Activated T-cell treated with anti-CD3 and anti-CD28 coated beads for 24 hours (primary cell): Measurements from ENCODE around the gene GATAD2A.
A peak's percentile ranks its signal among the peaks of the same experiment; 100 is the strongest.

Experiments
- DNase-seq: peaks from one replicate; pipeline ENCODE4 v3.0.0-alpha.2; 2020; ENCODE audit warnings: low read depth

GATAD2A gene

GRCh38 chr19:19532806-19533701, 127.6 kb downstream of the GATAD2A start:
- DNase-seq: no peak

- DNase-seq: no peak
These were observed 128.4 kb downstream of the GATAD2A start for GRCh38 chr19:19533841-19534240.

- no peak for DNase-seq
These were observed 129.2 kb downstream of the GATAD2A start for GRCh38 chr19:19534556-19535265.

GRCh38 chr19:19535311-19536191, 130.1 kb downstream of the GATAD2A start:
- DNase-seq: no peak

DNA sequence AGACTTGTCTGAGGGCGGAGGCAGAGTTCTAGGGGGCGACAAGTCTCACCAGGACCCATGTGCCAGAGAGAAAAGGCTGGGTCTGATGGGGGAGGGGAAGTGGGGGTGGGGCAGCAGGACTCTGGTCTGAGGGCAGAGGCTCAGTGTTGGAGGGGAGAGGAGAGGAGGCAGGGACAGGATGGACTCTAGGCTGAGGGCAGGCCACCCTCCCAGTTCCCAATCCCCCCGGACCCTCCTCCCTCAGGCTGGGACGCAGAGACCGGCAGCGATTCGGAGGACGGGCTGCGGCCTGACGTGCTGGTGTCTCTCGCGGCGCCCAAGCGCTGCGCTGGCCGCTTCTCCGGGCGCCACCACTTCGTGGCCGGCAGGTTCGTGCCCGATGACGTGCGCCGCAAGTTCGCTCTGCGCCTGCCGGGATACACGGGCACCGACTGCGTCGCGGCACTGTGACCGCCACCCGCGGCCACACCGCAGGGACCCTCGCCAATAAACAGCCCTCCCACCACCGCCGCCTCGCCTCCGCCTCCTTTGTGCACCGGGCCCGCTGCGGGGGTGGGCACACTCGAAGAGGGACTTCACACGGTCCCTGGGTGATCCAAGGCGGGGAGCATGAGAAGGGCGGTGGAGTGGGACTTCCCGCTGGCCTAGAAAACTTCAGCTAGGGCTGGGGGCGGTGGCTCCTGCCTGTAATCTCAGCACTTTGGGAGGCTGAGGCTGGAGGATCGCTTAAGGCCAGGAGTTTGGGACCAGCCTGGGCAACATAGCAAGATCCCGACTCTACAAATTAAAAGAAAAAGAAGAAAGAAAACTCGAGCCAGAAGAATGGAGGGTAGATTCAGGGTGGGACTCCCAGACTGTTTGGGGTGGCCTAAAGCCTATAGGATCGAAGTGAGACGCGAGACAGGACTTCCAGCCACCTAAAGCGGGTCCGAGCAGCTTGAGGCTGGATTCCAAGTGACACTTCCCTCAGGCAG, 131.9 kb downstream of the GATAD2A start:
- no peak for DNase-seq

GRCh38 chr19:19538061-19538784, 132.7 kb downstream of the GATAD2A start, which contains the start of gene CILP2:
CILP2 (plus strand) TSS chr19:19538265; CDS start chr19:19538350, 85 bp downstream.
- no peak for DNase-seq

GRCh38 chr19:19538785-19539166, 133.3 kb downstream of the GATAD2A start:
- DNase-seq: no peak

- DNase-seq: no peak
These were observed 134.2 kb downstream of the GATAD2A start for GRCh38 chr19:19539698-19540063.

GRCh38 chr19:19540064-19540714, 134.7 kb downstream of the GATAD2A start:
- DNase-seq: peak; percentile 63

DNA sequence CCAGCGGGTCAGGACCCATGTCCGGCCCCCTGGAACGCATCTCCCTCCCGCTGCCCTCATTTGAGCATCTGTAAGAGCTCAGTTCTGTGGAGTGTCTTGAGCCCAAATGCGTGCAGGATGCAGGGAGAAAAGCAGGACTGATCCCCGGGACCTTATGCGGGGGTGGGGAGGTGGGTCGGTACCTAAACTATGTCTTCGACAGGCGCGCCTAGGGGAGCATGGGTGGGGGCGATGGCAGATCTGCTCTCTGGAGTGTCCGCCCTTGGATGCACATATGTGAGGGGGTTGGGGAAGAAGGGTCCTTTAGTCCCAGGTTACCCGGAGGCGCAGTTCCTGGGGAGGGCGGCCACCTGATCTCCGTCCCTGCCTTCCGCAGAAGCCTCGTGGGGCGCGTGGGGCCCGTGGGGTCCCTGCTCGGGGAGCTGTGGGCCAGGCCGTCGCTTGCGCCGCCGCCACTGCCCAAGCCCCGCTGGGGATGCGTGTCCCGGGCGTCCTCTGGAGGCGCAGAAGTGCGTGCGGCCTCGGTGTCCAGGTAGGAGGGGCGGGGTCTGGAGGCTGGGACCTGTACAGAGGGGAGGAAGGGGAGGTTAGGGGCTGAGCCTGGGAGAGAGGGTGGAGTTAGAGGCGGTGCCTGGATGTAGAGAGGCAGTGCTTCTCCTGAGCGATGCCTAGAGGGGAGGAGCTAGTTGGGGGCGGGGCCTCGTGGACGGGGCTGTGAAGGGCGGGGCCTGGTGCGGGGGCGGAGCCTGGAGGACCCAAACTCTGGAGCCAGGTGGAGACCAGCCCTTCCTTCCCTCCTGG, 135.4 kb downstream of the GATAD2A start:
- peak; percentile 67 for DNase-seq

DNA sequence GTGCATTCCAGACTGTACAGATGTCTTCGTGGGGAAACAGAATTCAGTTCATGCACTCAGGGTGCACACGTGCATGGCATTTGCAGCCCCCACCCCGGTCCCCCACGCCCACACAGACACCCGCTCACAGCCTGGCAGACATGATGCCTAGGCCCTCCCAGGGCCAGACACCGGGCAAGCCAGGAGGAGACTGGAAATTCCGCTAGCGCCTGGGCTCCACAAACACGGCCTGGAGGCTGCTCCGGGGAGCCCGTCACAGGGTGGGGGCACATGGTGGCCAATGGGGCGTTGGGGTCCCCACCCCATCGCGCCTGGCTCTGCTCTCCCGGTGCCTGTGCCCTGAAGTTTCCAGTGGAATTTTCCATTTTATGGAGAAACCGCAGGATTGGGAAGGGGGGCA, 136.1 kb downstream of the GATAD2A start:
- DNase-seq: no peak

DNA sequence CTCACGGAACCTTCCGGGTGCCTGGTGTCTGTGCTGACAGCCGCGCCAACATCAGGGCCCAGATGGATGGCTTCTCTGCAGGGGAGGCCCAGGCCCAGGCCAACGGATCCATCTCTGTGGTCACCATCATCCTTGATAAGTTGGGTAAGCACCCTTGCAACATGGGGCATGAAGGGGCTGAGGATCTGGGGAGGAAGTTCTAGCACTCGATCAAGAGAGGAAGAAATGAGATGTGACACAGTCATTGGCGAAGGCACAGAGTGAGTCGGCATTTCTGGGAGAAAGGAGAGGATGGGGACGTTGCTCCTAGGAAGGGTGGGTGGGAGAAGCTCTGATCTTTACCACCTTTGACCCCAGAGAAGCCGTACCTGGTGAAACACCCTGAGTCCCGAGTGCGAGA, 137.0 kb downstream of the GATAD2A start:
- DNase-seq: no peak

- DNase-seq: no peak
These were observed 137.6 kb downstream of the GATAD2A start for GRCh38 chr19:19543101-19543500.

- no peak for DNase-seq
These were observed 138.2 kb downstream of the GATAD2A start for GRCh38 chr19:19543640-19544039.

GRCh38 chr19:19544257-19544953, 138.9 kb downstream of the GATAD2A start:
- no peak for DNase-seq

GRCh38 chr19:19544954-19545591, 139.6 kb downstream of the GATAD2A start:
- DNase-seq: no peak

GRCh38 chr19:19545707-19546106, 140.2 kb downstream of the GATAD2A start:
- DNase-seq: no peak

DNA sequence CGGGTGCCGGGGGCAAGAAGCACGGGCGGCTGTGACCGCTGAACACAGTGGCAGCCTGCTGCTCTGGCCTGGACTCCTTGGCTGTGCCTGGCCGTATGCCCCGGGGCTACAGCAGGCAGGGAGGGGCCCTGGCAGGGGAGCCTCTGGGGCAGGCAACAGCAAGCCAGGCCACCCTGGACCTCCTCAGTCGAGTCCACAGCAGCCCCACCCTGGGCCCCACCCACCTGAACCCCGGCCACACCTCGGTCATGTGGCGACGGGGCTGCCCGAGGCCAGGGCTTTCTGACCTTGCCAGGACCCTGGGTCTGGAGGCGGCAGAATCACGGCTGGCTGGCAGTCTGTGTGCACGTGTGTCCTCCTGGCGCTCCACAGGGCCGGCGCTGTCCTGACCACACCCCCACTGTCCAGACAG, 141.3 kb downstream of the GATAD2A start:
- no peak for DNase-seq
